GM19372 (cell line): Measurements from ENCODE around the gene TSTD2.

ENCODE experiments used
- ATAC-seq: cut with Tn5 transposase; IDR thresholded peaks from one replicate; pipeline ENCODE4 v1.9.1; 2021; ENCODE audit warnings: mild to moderate bottlenecking, low read depth, moderate library complexity; ENCODE audit not compliant: unreplicated experiment

The TSTD2 gene

DNA sequence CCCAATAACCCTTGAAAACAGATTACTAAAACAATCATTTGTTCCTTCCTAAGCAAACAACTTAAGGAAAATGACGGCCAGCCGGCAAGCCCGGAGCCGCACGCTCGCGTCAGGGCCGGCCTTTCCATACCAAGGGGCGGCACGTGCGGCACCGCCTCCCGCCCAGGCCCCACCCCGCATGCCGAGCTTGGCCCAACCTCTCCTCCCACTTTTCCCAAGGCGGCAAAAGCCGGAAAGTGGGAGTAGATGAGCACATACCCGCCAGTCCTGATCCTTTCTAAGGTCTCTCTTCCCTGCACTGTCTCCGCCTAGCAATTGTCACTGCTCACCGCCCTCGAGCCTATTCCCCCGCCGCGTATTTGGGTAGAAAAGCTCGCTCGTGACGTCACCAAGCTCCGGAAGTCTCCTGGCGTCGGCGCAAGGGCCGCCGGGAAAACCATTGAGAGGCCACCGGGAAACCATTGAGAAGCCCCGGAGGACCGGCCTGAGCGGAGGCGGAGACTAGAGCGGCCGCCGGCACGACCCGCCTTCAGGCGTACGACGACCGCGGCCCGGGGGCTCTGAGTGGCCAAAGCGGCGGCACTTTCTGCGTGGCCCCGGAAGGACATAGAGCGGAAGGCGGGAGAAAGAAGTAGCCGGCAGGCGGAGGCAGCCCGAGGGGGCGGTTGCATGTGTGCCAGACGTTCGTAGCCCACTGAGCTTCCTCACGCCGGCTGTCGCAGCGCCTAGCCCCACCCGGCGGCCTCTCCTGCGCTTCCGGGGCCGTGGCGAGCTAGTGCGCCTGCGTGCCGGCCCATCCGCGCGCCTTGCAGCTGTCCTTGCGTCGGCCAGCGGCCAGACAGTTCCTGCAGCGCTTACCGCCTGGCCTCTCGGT lies at the start of gene TSTD2, which contains the start of gene NCBP1:
Gene TSTD2, minus strand, starts transcription at position 384 of the 874 bp plus-strand sequence. CDS start 5,806 bp downstream, outside the sequence.
Gene NCBP1, plus strand, starts transcription at position 837 of the 874 bp plus-strand sequence. CDS start 61 bp downstream, outside the sequence.
- ATAC-seq, result peak; percentile 81

GRCh38 chr9:97682242-97682641 lies 49.1 kb upstream of the TSTD2 start:
- no peak for ATAC-seq

- ATAC-seq, result no peak
Observed at GRCh38 chr9:97675655-97676054, 42.5 kb upstream of the TSTD2 start.

DNA sequence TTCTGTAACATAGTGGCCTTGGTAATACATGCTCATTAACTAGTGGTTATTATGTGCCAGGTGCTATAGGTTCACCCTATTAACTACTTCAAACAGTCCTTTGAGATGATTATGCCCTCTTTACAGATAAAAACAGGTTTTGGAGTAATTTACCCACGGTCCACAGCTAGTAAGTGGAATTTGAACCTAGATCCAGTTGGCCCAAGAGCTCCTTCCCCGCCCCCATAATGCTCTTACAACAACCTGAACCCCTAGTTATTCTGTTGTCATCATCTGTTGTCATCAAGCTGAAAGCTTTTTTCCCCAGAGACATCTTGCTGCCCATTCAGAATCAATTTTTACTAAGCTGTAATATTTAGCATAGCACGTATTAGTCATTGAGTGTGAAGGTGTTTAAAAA lies 40.8 kb upstream of the TSTD2 start:
- ATAC-seq, result no peak

- no peak for ATAC-seq
Observed at GRCh38 chr9:97672403-97672802, 39.2 kb upstream of the TSTD2 start.

DNA sequence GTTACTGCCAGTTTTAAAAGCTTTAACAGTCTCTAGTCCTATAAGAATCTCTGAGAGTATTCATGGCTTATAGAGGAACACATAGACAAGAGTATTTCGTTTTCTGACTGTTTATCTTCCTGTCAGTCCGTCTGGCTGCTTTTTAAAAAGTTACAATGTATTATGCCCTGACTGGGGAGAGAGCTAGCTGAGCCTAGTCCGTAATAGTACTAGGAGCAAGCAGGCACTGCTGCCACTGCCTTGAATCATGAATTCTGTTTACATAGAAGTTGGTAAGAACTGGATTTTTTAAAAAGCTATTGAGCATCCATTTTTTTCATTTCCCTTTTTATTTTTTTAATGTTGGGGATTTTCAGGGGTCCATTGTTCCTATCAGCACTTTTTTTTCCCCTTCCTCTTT lies 37.4 kb upstream of the TSTD2 start:
- ATAC-seq, result no peak

DNA sequence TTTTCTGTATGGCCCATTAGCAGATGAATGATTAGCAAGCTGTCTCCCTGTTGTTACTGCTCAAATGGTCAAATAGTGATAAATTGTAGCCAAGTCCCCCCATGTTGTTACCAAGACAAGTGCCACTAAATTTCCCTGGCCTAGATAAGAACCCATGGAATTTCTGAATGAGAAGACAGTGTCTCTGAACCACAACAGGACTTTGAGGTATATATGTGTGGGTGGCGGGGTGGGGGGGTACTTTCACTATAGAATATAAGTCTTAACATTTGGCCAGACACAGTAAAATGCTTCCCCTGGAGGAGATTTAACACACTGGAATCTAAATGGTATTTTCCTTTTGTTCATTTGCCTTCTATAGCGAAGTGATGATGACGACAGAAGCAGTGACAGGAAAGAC lies 35.3 kb upstream of the TSTD2 start:
- ATAC-seq, result no peak

DNA sequence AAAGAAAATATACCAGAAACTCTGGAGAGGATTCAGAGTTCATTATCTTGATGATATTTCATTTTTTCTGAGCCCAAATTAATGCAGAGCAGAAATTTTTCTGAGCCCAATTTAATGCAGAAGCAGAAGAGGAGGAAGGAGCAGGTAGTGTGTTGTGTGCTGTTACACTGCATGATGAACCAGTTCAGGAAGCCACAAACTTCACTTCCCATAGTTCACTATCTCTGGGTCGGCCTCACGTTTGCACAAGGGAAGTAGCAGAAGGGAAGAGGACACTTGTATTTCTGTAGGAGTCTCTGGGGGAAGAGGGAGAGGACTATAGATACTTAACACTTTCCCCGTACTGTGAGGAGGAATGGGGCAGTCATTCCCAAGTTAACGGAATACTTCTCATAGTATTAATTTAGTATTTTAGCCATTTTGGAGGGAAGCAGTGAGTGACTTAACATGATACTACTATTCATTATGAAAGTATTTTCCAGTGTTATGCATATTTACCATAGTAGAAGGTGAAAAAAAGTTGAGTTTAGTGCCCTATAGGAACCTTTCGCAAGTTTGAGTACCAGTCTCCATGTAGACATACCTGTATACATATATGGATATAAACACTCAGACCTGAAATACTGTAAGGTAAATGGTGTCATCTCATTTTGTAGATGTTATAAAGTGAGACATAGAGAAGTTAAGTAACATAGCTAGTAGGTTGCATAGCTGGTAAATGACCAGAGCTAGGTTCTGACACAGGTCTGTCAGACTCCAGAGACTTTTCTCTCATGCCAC lies 33.9 kb upstream of the TSTD2 start:
- no peak for ATAC-seq

DNA sequence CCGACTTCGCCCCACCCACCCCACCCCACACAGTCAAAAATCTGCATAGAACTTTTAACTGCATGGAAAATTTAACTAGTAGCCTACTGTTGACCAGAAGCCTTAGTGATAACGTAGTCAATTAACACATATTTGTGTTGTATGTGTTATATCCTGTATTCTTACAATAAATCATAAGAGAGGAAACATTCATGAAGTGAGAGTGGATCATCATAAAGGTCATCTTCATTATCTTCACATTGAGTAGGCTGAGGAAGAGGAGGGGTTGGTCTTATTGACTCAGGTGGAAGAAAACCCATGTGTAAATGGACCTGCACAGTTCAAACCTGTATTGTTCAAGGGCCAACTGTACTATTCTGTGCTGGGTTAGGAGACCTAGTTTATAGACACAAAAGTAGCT lies 32.6 kb upstream of the TSTD2 start:
- ATAC-seq, result no peak

GRCh38 chr9:97660847-97661246 lies 27.7 kb upstream of the TSTD2 start:
- no peak for ATAC-seq

GRCh38 chr9:97660340-97660739 lies 27.2 kb upstream of the TSTD2 start:
- no peak for ATAC-seq

- ATAC-seq, result no peak
Observed at GRCh38 chr9:97659771-97660170, 26.6 kb upstream of the TSTD2 start.

DNA sequence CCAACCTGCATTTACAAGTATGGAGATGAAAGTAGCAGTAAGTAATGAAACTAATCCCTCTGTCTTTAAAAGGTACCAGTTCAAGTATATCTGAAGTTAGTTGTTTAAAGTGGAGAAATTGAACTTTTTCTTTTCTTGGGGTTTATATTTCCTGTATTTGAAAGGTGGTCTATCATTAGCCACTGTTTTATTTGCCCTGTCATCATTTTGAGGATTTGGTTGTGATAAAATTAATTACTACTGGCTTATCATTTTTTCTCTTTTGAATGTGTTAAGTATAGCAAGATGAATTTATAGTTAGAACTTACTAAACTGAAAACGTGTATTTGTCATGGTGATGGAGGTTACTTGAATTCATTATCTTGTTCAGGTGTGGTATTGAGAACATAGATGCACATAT lies 25.5 kb upstream of the TSTD2 start:
- ATAC-seq, result no peak

GRCh38 chr9:97651646-97652045 lies 18.5 kb upstream of the TSTD2 start:
- ATAC-seq, result no peak

GRCh38 chr9:97647996-97648395 lies 14.8 kb upstream of the TSTD2 start:
- ATAC-seq, result no peak

- ATAC-seq, result no peak
Observed at GRCh38 chr9:97645720-97646119, 12.6 kb upstream of the TSTD2 start.

- no peak for ATAC-seq
Observed at GRCh38 chr9:97640325-97640724, 7.2 kb upstream of the TSTD2 start.

DNA sequence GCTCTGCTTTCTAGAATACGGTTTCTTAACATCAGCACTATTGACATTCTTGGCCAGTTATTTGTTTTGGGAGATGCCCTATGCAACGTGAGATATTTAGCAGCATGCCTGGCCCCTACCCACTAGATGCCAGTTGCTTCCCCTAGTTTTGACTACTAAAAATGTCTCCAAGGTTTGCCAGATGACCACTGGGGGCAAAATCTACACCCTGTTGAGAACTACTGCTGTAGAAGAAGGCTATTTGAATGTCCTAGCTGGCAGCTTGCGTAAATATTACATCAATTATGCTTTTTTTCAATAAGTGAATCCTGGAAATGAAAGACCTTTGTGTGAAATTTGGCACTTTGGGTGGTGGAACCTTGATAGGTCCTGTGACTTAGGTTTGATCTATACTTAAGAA lies 5.5 kb upstream of the TSTD2 start:
- no peak for ATAC-seq

DNA sequence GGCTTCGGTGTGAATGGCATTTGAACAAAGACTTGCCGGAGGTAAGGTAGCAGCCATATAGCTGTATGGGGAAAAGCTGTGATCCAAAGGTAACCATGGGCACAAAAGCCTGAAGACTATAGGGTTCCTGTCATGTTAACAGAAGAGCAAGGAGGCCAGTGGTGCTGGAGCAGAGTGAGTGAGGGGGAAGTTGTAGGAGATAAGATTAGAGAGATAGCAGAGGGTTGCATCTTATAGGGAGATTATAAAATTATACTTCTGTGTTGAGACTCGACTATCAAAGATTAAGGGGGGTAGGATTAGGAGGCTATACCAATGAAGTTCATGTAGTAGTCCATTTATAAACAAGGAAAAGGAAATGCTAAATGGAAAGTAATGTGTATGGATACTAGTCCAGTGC lies 3.7 kb upstream of the TSTD2 start:
- no peak for ATAC-seq

DNA sequence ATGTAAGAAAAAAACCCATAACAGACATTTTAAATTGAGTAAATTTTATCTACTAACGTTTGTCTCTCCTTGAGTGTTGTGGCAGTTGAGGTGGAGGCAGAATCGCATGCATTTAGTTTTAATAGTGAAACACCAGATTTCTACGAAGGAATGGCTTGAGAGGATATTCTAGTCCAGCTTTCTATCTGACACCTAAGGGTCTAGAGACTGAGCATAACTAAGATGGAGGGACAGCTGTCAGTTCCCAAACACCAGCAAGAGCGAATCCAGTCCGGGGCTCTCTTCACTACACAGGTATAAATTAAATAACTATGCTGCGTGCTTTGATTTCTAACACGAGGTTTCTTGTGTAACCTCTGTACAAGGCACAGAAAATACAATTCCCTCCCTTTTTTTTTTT lies 1.9 kb upstream of the TSTD2 start:
- ATAC-seq, result no peak

- ATAC-seq, result no peak
Observed at GRCh38 chr9:97633859-97634490, 807 bp upstream of the TSTD2 start.
